ENCODE results near the gene DTNBP1. TPM values are rescaled to one million over a fixed set of nuclear protein-coding genes. Genes with fewer than 3 reads are reported as not detected.

The DTNBP1 gene
- total and polyA plus RNA-seq, 2 of the 13 experiments (the other 11 are each of a cell fraction or from before 2014, with no cell fraction given), result 6.6 to 19.1 TPM

DNA sequence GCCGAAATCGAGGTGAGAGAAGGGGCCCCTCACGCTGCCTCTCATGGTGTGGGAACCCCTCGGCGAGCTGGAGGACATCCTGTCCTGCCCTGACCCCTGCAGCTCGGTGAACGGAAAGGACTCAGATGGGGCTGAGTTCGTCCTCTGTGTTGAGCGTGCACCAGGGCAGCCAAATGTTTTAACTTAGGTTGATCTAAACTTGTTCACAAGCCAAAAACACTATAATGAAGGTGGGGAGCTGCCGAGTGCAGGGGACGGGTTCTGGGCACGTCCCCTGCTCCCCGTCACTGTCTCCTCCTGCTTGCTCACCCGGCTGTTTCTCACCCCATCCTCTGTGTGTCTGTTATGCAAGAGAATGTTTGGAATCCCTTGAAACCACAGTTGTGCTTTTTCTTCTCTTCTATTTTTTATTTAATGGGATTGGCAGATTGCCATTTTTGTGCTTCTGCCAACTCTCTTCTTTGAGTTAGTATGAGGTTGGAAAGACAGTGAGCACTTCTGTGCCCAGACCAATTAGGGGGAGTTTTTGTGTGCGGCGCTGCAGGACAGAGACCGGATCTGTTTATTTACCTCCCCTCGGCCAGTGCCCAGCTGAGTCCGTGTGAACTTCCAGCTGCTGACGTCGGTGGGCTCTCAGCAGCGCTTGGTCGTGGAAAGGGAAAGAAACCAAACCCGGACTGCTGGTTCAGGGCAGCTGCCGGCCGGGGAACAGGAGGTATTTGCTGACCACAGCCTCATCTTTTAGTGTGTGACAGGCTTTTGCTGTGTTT lies 158.1 kb downstream of the DTNBP1 start (continued):
- TF ChIP-seq MED8 (CRISPR knock-in tag; IDR thresholded peaks at IDR 0.05; ENCODE audit: insufficient replicate concordance) (no peak), XRCC5 (optimal IDR thresholded peaks at IDR 0.05; ENCODE audit: low read length) (peak; percentile 49), KDM4B (CRISPR knock-in tag; IDR thresholded peaks at IDR 0.05) (no peak), PAF1 (CRISPR knock-in tag; IDR thresholded peaks at IDR 0.05) (no peak), KDM5B (CRISPR knock-in tag; IDR thresholded peaks at IDR 0.05; ENCODE audit: borderline replicate concordance) (peak; percentile 3; the same call in 1 of the 2 replicates), LCORL (IDR thresholded peaks at IDR 0.05) (peak; percentile 66), LCORL (CRISPR knock-in tag; IDR thresholded peaks at IDR 0.05) (peak; percentile 91), FOXA3 (CRISPR knock-in tag; IDR thresholded peaks at IDR 0.05) (peak; percentile 77), NR2F1 (CRISPR knock-in tag; IDR thresholded peaks at IDR 0.05) (0 out of 4 replicates have a peak, but pooled peaks of 1 of the 2 experiments have one; percentile 16), HNRNPUL1 (IDR thresholded peaks at IDR 0.05; ENCODE audit: low read depth, low read length) (no peak), NR2F2 (IDR thresholded peaks at IDR 0.05; ENCODE audit: borderline replicate concordance, low read depth) (no peak), CEBPB (IDR thresholded peaks at IDR 0.05; ENCODE audit: borderline replicate concordance, low read depth, low read length) (peak; percentile 66), MTA1 (CRISPR knock-in tag; IDR thresholded peaks at IDR 0.05; ENCODE audit: borderline replicate concordance) (peak; percentile 67; the same call in 1 of the 2 replicates), ZNF354B (CRISPR knock-in tag; IDR thresholded peaks at IDR 0.05) (no peak)
- TF ChIP-seq, protein P1, sequence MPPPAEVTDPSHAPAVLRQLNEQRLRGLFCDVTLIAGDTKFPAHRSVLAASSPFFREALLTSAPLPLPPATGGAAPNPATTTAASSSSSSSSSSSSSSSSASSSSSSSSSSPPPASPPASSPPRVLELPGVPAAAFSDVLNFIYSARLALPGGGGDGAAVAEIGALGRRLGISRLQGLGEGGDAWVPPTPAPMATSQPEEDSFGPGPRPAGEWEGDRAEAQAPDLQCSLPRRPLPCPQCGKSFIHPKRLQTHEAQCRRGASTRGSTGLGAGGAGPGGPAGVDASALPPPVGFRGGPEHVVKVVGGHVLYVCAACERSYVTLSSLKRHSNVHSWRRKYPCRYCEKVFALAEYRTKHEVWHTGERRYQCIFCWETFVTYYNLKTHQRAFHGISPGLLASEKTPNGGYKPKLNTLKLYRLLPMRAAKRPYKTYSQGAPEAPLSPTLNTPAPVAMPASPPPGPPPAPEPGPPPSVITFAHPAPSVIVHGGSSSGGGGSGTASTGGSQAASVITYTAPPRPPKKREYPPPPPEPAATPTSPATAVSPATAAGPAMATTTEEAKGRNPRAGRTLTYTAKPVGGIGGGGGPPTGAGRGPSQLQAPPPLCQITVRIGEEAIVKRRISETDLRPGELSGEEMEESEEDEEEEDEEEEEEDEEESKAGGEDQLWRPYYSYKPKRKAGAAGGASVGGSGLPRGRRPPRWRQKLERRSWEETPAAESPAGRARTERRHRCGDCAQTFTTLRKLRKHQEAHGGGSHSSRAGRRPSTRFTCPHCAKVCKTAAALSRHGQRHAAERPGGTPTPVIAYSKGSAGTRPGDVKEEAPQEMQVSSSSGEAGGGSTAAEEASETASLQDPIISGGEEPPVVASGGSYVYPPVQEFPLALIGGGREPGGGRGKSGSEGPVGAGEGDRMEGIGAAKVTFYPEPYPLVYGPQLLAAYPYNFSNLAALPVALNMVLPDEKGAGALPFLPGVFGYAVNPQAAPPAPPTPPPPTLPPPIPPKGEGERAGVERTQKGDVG (CRISPR knock-in tag; IDR thresholded peaks at IDR 0.05; ENCODE audit: borderline replicate concordance), result 0 out of 2 replicates have a peak, but pooled peaks have one; percentile 7
- TF ChIP-seq, protein P2, sequence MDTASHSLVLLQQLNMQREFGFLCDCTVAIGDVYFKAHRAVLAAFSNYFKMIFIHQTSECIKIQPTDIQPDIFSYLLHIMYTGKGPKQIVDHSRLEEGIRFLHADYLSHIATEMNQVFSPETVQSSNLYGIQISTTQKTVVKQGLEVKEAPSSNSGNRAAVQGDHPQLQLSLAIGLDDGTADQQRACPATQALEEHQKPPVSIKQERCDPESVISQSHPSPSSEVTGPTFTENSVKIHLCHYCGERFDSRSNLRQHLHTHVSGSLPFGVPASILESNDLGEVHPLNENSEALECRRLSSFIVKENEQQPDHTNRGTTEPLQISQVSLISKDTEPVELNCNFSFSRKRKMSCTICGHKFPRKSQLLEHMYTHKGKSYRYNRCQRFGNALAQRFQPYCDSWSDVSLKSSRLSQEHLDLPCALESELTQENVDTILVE (CRISPR knock-in tag; IDR thresholded peaks at IDR 0.05), result no peak
- TF ChIP-seq, protein P3, sequence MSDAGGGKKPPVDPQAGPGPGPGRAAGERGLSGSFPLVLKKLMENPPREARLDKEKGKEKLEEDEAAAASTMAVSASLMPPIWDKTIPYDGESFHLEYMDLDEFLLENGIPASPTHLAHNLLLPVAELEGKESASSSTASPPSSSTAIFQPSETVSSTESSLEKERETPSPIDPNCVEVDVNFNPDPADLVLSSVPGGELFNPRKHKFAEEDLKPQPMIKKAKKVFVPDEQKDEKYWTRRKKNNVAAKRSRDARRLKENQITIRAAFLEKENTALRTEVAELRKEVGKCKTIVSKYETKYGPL (CRISPR knock-in tag; IDR thresholded peaks at IDR 0.05), result peak; percentile 92
- TF ChIP-seq, protein P4, sequence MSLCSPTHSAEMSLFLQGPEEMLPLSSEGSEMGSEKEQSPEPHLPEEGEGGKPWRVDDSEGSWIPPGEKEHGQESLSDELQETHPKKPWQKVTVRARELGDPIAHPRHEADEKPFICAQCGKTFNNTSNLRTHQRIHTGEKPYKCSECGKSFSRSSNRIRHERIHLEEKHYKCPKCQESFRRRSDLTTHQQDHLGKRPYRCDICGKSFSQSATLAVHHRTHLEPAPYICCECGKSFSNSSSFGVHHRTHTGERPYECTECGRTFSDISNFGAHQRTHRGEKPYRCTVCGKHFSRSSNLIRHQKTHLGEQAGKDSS (CRISPR knock-in tag; IDR thresholded peaks at IDR 0.05; ENCODE audit: borderline replicate concordance, low read depth), result 0 out of 2 replicates have a peak, but pooled peaks have one; percentile 72
- TF ChIP-seq, protein P5, sequence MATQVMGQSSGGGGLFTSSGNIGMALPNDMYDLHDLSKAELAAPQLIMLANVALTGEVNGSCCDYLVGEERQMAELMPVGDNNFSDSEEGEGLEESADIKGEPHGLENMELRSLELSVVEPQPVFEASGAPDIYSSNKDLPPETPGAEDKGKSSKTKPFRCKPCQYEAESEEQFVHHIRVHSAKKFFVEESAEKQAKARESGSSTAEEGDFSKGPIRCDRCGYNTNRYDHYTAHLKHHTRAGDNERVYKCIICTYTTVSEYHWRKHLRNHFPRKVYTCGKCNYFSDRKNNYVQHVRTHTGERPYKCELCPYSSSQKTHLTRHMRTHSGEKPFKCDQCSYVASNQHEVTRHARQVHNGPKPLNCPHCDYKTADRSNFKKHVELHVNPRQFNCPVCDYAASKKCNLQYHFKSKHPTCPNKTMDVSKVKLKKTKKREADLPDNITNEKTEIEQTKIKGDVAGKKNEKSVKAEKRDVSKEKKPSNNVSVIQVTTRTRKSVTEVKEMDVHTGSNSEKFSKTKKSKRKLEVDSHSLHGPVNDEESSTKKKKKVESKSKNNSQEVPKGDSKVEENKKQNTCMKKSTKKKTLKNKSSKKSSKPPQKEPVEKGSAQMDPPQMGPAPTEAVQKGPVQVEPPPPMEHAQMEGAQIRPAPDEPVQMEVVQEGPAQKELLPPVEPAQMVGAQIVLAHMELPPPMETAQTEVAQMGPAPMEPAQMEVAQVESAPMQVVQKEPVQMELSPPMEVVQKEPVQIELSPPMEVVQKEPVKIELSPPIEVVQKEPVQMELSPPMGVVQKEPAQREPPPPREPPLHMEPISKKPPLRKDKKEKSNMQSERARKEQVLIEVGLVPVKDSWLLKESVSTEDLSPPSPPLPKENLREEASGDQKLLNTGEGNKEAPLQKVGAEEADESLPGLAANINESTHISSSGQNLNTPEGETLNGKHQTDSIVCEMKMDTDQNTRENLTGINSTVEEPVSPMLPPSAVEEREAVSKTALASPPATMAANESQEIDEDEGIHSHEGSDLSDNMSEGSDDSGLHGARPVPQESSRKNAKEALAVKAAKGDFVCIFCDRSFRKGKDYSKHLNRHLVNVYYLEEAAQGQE (IDR thresholded peaks at IDR 0.05; ENCODE audit: borderline replicate concordance in 1 of 2, low read depth in 1 of 2, low read length in 2 of 2), result 0 out of 4 replicates have a peak, but pooled peaks of 1 of the 2 experiments have one; percentile 11

All from HepG2 (cell line).